HG02870 (cell line): ENCODE measurements around the gene SLC28A3.

Experiments
- ATAC-seq: cut with Tn5 transposase; IDR thresholded peaks from one replicate; pipeline ENCODE4 v1.9.1; 2021; ENCODE audit warnings: mild to moderate bottlenecking, moderate library complexity; ENCODE audit not compliant: unreplicated experiment

Gene SLC28A3

DNA sequence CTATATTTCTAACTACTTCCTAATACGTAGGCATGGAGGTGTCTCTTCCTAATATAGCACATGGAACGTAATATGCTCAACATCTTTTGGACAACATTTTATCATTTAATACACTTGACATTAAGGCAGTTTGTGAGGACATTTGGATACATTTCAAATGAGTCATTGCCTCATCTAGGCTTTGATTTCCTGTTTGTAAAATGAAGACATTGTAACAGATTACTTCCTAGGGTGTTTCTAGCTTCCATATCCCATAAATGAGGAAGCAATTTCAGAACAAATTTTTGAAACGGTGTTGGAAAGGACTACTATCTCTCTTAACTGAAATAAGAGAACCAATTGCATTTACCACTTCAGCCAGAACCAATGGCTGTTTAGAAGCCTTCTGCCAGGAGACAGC lies 38.7 kb downstream of the SLC28A3 start:
- no peak for ATAC-seq

- ATAC-seq = no peak
These were observed 40.3 kb downstream of the SLC28A3 start for GRCh38 chr9:84300271-84300670.

- ATAC-seq = no peak
These were observed 43.3 kb downstream of the SLC28A3 start for GRCh38 chr9:84297162-84297821.

GRCh38 chr9:84296146-84296843 lies 44.3 kb downstream of the SLC28A3 start:
- ATAC-seq = peak; percentile 54

- ATAC-seq = no peak
These were observed 46.2 kb downstream of the SLC28A3 start for GRCh38 chr9:84294241-84294950.

DNA sequence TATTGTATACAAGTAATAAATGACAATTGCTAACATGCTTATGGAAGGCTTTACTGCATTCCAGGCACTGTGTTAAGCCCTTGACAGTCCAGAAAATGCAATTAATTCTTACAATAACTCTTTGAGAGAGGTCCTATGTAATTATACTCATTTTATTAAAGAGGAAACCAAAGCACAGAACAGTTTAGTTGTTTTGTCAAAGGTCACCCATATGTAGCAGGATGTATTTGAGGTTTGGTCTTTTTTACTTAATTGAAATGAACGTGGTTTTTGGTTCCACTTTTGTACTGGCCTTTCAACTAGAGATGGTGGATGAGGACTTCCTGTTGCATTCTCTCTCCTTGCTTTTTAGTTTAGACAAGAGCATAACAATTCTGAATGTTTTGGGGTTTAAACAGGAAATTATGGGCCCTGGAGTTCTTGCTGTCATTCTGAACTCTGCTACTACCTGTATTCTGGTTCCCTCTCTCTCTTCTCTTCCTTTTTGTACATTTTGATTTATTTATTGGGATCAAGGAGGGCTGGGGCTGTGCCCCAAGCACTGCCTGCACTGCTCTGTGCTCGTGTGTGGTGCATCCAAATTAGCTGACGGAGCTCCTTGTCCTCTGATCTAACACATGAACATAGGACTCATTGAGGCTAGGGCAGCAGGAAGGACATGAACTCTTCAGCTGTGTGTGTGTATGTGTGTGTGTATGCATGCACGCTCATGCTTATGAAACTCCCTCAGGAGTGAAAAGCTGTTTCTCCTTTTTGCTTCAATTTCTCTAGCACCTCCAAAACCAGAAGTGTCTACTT lies 47.4 kb downstream of the SLC28A3 start:
- ATAC-seq = peak; percentile 50

DNA sequence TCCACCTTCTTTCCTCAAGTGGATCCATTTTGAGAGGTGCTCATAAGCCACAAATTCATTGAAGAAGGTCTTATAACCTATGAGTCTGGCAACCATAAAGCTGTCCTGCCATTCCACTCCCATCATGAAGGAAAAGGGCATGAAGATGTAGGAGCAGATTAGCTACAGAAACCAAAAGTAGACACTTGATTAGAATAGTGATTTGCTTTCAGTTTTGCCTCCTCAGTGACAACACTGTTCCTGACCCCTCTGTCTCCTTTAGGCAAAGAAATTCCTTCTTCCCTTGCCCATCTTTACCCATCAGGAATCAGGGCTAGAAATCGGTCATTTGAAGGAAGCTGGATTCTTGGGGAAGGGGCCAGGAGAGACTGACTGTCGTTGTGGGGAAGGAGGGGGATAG lies 55.2 kb downstream of the SLC28A3 start:
- no peak for ATAC-seq

DNA sequence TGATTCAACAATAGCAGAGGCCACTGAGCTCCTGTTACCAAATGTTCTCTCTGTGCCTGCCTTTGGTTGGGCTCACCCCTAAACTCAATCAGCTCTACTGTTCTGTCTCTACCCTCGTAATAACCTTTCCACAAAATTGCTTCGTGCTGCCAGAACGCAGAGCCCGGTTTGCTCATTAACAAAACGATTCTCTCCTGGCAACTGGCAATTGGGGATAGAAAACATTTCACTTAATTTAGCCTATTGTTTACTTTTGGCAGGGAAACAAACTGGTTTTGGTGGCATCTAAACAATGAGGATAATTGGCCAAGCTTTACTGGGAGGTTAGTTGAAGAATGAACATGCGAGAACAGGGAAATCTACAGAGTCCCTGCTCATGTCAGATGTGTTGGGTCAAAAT lies 56.6 kb downstream of the SLC28A3 start:
- ATAC-seq = no peak

DNA sequence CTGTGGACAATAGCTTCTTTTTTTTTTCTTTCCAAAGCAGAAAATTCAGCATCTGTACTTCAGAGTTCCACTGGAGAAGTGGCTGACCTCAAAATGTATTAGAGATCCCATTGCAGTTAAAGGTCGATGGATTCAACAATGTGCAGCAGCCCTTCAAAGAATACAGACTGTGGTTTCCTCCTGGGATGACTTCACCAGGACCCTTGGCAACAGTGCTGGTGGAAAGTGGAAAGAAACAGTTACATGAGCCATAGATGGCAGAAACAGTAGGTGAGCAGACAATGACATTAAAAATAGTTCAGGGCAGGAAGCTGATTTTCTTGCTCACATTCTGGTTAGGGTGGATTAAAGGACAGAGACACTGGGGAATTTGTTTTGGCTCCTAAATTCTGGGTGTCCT lies 62.4 kb downstream of the SLC28A3 start:
- no peak for ATAC-seq

GRCh38 chr9:84277646-84278045 lies 62.9 kb downstream of the SLC28A3 start:
- ATAC-seq = no peak

DNA sequence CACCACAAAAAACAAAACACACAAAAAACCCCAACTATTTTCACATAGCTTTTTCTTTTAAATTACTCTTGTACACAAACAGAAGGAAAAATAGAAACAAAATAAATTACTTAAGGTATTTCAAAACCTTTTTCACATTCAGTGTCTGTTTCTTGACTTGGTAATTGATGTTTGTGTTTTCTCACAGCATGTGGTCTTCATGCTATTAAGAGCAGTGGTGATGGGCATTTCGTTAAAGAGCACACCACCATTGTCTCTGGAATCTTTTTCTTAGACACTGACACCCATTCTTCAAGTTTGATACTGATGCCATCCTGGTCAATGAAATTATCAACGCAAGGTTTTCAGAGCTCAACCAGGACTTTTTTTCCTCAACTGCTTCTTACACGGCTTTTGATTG lies 63.8 kb downstream of the SLC28A3 start:
- no peak for ATAC-seq

- ATAC-seq = no peak
These were observed 68.5 kb downstream of the SLC28A3 start for GRCh38 chr9:84271921-84272556.

GRCh38 chr9:84271531-84271900 lies 69.0 kb downstream of the SLC28A3 start:
- ATAC-seq = peak; percentile 93

- ATAC-seq = no peak
These were observed 69.6 kb downstream of the SLC28A3 start for GRCh38 chr9:84270847-84271530.

GRCh38 chr9:84266087-84266561 lies 74.4 kb downstream of the SLC28A3 start:
- ATAC-seq = no peak

DNA sequence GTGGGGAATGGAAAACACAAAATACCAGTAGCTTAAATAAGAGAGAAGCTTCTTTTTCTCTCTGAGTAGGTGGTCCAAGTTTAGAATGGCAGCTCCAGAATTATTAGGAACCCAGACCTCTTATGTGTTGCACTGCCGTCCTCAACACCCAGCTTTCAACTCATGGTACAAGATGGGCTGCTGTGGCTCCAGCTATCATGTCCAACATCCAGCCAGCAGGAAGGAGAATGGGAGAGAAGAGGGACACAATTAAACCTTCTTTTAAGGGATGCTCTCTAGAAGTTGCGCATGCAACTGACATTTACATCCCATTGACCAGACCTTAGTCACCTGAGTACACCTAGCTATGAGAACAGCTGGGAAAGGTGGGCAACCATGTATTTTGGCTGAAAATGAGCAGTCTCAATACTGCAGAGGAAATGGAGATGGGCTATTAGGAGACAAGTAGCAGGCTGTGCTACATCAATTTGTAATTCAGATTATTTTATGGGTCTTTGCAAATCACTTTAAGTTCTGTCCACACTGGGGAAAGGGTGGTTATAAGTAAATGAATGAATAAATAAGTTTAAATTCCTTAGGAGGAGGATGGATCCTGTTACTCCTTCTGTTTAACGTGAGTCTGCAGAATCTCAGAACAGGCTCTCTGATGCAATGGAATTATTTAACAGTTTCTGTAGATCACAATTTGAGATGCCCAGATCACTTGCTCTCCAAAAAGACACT lies 76.1 kb downstream of the SLC28A3 start:
- no peak for ATAC-seq

- no peak for ATAC-seq
These were observed 79.3 kb downstream of the SLC28A3 start for GRCh38 chr9:84261070-84261746.

DNA sequence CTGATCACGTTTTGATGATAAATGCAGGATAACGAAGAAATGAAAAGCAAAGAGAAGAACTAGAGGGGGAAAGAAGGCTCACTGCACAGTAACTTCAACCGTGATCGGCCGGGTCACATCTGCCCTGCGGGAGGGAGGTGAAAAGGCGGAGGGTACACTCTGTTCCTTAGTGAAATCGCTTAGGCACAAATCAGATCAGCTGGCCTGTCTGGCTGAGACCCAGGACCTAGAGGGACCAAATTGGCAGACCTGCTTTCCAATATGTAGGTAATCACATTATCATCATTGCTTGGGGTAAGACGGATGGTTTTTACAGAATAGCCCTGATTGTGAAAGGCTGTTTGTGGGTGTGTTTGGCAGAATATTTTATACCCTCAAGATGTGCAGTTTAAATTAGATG lies 82.2 kb downstream of the SLC28A3 start:
- no peak for ATAC-seq

DNA sequence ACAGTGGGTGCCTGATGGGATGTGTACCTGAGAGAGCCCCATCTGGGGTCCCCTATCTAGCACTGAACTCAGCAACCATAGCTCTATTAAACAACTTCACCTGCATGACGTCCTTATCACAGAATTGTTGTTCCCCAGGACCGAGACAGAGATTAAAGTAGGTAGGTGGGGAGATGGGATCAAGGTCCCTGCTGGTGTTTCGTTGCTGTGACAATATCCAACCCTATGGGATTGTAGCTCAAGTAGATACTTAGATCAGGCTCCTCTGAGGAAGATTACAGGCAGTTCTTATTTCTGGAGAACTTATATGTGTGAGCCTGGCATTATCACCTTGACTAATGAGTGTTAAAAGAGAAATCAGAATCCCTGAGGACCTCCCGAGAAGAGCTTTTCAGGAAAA lies 84.9 kb downstream of the SLC28A3 start:
- no peak for ATAC-seq
